ENCODE data around the gene RPS6KA1. TPM values are rescaled to one million over a fixed set of nuclear protein-coding genes. Genes with fewer than 3 reads are reported as not detected.
"Not testable (repeated sequence)": the region's sequence is repeated elsewhere in the genome, so short reads cannot be mapped to it uniquely, and the experiment has no call there.

The RPS6KA1 gene
- polyA plus RNA-seq, 1 experiment = 3.2 TPM

DNA sequence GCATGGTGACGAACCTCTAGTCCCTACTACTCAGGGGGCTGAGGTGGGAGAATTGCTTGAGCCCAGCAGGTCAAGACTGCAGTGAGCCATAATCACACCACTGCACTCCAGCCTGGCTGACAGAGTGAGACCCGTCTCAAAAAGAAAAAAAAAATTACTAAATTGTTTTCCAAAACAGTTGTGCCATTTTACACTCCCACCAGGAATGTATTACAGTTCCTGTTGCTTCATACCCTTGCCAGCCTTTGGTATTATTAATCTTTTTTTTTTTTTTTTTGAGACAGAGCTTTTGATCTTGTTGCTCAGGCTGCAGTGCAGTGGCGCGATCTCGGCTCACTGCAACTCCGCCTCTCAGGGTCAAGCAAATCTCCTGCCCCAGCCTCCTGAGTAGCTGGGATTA, 55.9 kb downstream of the RPS6KA1 start:
- Histone ChIP-seq H3K4me3 (ENCODE audit: low read depth, low read length) (no peak overlapping the region), H3K27me3 (ENCODE audit: control insufficient read depth, insufficient read depth, low read length) (no peaks in the 10 kb centered on the region), H3K36me3 (ENCODE audit: control insufficient read depth, insufficient read depth, low read length) (no peaks in the 10 kb centered on the region)
- ChIA-PET POLR2A (no interaction called here), CTCF (interaction anchor here (0.6 to 1.5 kb wide), 3 partner anchors 13 to 297 kb away, joined by 3 to 4 read pairs (median 3); no protein-coding TSS in a partner anchor)
- TF ChIP-seq, protein P1, sequence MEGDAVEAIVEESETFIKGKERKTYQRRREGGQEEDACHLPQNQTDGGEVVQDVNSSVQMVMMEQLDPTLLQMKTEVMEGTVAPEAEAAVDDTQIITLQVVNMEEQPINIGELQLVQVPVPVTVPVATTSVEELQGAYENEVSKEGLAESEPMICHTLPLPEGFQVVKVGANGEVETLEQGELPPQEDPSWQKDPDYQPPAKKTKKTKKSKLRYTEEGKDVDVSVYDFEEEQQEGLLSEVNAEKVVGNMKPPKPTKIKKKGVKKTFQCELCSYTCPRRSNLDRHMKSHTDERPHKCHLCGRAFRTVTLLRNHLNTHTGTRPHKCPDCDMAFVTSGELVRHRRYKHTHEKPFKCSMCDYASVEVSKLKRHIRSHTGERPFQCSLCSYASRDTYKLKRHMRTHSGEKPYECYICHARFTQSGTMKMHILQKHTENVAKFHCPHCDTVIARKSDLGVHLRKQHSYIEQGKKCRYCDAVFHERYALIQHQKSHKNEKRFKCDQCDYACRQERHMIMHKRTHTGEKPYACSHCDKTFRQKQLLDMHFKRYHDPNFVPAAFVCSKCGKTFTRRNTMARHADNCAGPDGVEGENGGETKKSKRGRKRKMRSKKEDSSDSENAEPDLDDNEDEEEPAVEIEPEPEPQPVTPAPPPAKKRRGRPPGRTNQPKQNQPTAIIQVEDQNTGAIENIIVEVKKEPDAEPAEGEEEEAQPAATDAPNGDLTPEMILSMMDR (IDR thresholded peaks at IDR 0.05; ENCODE audit: insufficient read depth, low read depth, low read length) = no peak
- no peak for DNase-seq (ENCODE audit: low read depth)

GRCh38 chr1:26593385-26593784, 63.8 kb downstream of the RPS6KA1 start:
- Histone ChIP-seq H3K36me3 (ENCODE audit: control insufficient read depth, insufficient read depth, low read length) (no peaks in the 10 kb centered on the region), H3K27me3 (ENCODE audit: control insufficient read depth, insufficient read depth, low read length) (no peaks in the 10 kb centered on the region), H3K4me3 (ENCODE audit: low read depth, low read length) (no peak overlapping the region)
- ChIA-PET CTCF (interaction anchor here (1.1 to 1.4 kb wide), 2 partner anchors 9 to 11 kb away, joined by 4 to 5 read pairs; no protein-coding TSS in a partner anchor), POLR2A (no interaction called here)
- TF ChIP-seq, protein P1 (IDR thresholded peaks at IDR 0.05; ENCODE audit: insufficient read depth, low read depth, low read length) = no peak
- no peak for DNase-seq (ENCODE audit: low read depth)

DNA sequence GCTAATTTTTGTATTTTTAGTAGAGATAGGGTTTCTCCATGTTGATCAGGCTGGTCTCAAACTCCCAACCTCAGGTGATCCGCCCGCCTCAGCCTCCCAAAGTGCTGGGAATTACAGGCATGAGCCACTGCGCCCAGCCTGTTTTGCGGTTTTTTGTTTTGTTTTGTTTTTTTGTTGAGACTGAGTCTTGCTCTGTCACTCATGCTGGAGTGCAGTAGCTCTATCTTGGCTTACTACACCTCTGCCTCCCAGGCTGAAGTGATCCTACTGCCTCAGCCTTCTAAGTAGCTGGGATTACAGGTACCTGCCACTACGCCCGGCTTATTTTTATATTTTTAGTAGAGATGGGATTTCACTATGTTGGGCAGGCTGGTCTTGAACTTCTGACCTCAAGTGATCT, 65.0 kb downstream of the RPS6KA1 start:
- POLR2A ChIA-PET; H3K4me3 ChIP-seq (ENCODE audit: low read depth, low read length); DNase-seq (ENCODE audit: low read depth); H3K27me3 ChIP-seq (ENCODE audit: control insufficient read depth, insufficient read depth, low read length); H3K36me3 ChIP-seq (ENCODE audit: control insufficient read depth, insufficient read depth, low read length): not testable (repeated sequence)
- CTCF ChIA-PET = interaction anchor here (1.1 to 1.9 kb wide), 2 partner anchors 194 to 218 kb away, joined by 4 to 9 read pairs; no protein-coding TSS in a partner anchor

- TF ChIP-seq, protein P1 (IDR thresholded peaks at IDR 0.05; ENCODE audit: insufficient read depth, low read depth, low read length) = peak; percentile 66
Measured at GRCh38 chr1:26597629-26598039, 68.1 kb downstream of the RPS6KA1 start.

DNA sequence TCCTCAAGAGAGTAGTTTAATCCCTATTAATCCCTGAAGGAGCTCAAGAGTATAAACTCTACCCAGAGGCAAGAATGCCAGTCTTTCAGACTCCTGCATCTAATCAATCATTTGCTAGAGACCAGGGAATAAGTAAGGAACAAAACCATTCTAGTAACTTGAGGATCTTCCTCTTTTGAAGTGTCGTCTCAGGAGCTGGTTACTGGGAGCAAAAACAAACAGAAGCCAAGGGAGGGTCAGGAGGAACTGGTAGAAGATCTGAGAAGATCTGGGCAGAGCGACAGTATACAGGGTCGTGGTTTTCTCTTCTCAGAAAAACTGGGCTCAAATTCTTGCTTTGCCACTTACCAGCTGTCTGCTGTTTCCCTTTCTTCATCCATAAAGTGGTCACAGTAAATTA, 69.3 kb downstream of the RPS6KA1 start:
- CTCF ChIA-PET = interaction anchor here (0.6 to 9.8 kb wide), 20 partner anchors 9 to 310 kb away, joined by 3 to 210 read pairs (median 4); partner anchors contain the start of gene PIGV
- no peak overlapping the region for H3K4me3 ChIP-seq (ENCODE audit: low read depth, low read length)
- peaks cover 2% of the 10 kb centered on the region; the same call in 1 of the 2 replicates for H3K27me3 ChIP-seq (ENCODE audit: control insufficient read depth, insufficient read depth, low read length)
- H3K36me3 ChIP-seq (ENCODE audit: control insufficient read depth, insufficient read depth, low read length) = no peaks in the 10 kb centered on the region
- POLR2A ChIA-PET = interaction anchor here (1.1 kb wide), 1 partner anchor 93 kb away, joined by 5 read pairs; no protein-coding TSS in a partner anchor
- DNase-seq (ENCODE audit: low read depth) = no peak
- TF ChIP-seq, protein P1 (IDR thresholded peaks at IDR 0.05; ENCODE audit: insufficient read depth, low read depth, low read length) = no peak

More at GRCh38 chr1:26597629-26598039, 68.1 kb downstream of the RPS6KA1 start:
- Histone ChIP-seq H3K4me3 (ENCODE audit: low read depth, low read length) (no peak overlapping the region), H3K27me3 (ENCODE audit: control insufficient read depth, insufficient read depth, low read length) (no peaks in the 10 kb centered on the region), H3K36me3 (ENCODE audit: control insufficient read depth, insufficient read depth, low read length) (no peaks in the 10 kb centered on the region)
- ChIA-PET CTCF (interaction anchor here (0.6 to 9.8 kb wide), 4 partner anchors 10 to 192 kb away, joined by 3 to 210 read pairs (median 4); partner anchors contain the start of gene PIGV), POLR2A (no interaction called here)
- DNase-seq (ENCODE audit: low read depth) = no peak
